GM19467 (cell line): ENCODE data around the gene RIC3.
"Not testable (repeated sequence)": the region's sequence is repeated elsewhere in the genome, so short reads cannot be mapped to it uniquely, and the experiment has no call there.

ENCODE experiments used
- ATAC-seq: cut with Tn5 transposase; IDR thresholded peaks from one replicate; pipeline ENCODE4 v1.9.1; 2021; ENCODE audit warnings: mild to moderate bottlenecking, moderate library complexity; ENCODE audit not compliant: unreplicated experiment

RIC3 gene

GRCh38 chr11:8192016-8192895 lies 23.4 kb upstream of the RIC3 start:
- no peak for ATAC-seq

- ATAC-seq = no peak
Observed at GRCh38 chr11:8190431-8190830, 21.6 kb upstream of the RIC3 start.

DNA sequence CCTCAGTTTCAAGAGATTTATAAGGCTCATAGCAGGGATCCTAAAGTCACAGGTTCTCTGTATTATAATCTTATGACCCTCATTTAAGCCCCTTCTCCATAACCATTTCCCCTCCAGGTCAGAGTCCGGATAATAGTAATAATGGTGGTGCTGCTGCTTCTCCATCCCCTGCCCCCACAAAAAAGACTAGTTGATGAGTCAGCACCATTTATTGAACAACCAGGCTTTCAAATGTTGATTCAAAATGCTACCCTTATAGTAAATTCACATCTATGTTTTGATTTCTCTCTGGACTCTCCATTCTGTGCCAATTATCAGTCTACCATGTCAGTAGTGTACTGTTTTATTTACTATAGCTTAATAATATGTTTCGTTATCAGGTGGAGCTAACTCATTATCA lies 17.6 kb upstream of the RIC3 start:
- ATAC-seq = no peak

DNA sequence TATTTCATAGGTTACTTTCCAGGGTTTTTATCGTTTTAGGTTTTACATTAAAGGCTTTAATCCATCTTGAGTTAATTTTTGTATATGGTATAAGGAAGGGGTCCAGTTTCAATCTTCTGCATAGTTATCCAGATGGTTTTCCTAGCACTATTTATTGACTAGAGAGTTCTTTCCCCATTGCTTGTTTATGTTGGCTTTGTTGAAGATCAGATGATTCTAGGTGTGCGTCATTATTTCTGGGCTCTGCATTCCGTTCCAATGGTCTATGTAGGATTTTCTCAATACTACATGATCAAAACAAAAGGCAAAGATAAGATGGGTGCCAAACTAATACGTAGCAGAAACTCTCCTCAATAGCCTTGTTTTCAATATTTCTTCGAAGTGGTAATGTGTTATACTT lies 14.3 kb upstream of the RIC3 start:
- no peak for ATAC-seq

DNA sequence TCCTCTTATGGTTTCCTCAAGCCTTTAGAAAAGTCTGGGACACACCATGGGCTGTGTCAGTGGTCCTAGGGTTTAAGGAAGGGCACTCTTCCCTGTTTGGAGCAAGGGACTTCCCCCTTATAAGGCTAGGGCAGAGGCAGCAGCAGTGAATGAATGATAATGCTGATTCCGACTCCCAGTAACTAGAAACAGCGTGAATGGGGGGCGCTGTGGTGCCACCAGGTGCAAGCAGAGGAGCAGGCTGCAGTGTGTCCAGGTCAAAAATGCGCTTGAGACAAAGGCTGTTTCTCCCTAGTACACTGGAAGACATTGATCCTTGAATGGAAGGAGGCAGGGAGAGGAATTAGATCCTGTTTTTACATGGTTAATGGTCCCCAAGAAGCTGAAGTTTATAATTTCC lies 11.6 kb upstream of the RIC3 start:
- no peak for ATAC-seq

DNA sequence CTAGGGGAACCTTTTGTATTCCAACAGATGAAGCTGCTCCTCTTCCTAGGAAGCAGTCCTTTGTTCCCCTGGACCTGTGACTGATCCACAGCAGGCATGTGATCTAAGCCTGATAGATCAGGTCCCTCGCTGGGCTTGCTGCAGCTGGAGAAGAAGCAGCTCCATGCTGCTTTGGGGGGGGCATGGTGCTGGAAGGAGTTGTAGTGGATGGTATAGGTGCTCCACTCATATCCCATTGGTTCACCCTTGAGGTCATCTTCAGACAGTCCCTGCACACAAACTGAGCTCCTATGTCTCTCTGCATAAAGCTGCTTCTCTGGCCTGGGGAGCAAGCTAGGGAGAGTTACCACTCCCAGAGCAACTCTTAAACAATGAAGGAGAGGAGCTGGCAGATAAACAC lies 9.5 kb upstream of the RIC3 start:
- ATAC-seq = no peak

DNA sequence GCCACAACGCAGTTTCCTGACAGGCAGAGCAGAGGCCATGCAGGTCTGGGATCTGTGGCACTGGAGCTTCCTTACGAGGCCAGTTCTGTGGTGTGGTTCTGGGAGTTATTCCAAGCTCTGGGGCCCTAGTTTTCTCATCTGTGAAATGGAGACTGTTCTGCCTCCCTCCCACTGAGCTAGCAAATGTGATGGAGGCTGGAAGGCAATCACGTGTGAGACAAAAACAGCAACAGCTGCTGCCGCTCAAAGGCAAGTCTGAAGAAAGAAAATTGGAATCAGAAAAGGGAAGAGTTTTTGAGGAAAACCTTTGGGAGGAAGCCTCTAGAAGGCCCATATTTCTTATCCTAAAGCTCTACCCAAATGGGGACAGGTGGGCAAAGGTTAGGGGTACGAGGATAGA lies 8.3 kb upstream of the RIC3 start:
- ATAC-seq = no peak

- ATAC-seq = no peak
Observed at GRCh38 chr11:8167796-8168195, 1.0 kb downstream of the RIC3 start.

DNA sequence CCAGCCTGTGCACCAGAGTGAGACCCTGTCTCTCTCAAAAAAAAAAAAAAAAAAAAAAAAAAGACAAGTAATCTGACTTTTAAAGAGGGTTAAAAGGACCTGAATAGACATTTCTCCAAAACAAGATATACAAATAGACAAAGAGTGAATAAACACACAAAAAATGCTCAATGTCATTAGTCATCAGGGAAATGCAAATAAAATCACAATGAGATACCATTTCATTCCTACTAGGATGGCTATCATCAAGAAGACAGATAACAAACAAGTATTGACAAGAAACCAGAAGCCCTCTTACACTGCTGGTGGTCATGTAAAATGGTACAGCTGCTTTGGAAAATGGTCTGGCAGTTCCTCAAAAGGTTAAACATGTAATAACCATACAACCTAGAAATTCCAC lies 4.1 kb downstream of the RIC3 start:
- ATAC-seq = no peak

DNA sequence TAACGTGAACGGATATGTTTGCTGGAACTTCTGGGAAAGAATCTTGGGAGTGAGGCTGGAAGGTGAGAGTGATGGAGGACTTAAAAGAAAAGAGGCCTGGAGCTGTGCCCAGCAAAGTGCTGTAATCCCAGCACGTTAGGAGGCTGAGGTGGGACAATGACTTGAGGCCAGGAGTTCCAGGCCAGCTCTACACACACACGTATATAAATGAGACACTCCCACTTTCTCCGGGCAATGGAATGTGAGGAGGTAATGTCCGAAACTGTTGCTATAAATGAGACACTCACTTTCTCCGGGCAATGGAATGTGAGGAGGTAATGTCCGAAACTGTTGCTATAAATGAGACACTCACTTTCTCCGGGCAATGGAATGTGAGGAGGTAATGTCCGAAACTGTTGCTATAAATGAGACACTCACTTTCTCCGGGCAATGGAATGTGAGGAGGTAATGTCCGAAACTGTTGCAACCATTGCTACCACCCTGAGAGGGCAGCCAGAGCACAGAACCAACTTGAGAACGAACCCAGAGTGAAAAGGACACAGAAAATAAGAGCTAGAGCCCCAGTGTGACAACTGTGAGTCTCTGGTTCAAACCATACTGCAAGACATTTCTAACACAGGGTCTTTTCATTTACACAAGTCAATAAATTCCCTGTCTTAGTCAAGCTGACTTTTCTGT lies 7.1 kb downstream of the RIC3 start:
- not testable (repeated sequence) for ATAC-seq

DNA sequence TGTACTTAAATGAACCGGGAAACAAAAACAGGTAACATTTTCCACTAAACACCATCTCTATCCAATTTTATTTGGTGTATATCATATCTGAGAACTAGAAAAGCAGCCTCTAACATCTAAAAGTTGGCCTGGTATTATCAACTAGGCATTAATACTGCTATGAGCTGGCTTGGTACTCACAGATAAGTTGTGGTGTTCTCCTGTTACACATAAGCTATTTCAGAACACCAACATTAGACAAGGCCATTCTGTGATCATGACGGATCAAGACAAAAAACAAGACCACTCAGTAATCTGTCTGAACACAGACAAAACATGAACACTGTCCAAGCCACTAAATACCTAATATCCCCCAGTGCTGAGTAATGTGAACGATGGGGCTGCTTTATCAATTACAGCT lies 11.9 kb downstream of the RIC3 start:
- no peak for ATAC-seq

DNA sequence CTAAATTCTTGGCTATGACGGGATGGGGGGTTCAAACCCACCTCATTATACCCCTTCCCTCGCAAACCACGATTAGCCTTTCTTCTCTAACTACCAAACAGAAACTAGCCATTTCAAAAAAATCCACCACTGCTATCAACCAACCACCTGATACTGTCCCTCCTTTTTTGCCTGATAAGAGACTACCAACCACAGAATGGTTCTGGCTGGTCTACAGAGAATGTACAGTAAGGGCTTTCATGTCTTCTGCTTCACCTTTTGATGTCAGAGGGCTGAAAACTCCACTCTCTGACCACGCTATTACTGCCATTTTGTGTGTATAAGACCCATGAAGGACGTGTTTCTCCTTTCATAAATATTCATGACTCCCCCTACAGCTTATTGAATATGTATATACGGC lies 19.1 kb downstream of the RIC3 start:
- no peak for ATAC-seq

- no peak for ATAC-seq
Observed at GRCh38 chr11:8138526-8138925, 30.3 kb downstream of the RIC3 start.

DNA sequence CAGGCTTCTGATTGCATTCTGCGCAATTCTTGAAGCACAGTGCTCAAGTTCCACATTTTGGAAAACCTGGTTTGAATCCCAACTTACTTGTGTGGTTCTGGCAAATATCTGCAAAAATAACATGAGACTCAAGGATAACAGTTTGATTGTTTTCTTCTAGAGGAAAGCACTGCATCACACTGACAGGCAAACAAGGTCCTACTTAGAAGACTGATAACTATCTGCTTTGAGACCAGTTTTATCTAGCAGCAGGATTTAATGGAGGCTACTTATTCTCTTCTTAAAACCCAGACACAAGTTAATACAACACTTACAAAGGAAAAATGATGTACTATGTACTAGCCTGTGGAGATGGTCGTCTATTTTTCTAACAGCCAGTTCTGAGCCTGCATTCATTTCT lies 41.4 kb downstream of the RIC3 start:
- ATAC-seq = no peak

DNA sequence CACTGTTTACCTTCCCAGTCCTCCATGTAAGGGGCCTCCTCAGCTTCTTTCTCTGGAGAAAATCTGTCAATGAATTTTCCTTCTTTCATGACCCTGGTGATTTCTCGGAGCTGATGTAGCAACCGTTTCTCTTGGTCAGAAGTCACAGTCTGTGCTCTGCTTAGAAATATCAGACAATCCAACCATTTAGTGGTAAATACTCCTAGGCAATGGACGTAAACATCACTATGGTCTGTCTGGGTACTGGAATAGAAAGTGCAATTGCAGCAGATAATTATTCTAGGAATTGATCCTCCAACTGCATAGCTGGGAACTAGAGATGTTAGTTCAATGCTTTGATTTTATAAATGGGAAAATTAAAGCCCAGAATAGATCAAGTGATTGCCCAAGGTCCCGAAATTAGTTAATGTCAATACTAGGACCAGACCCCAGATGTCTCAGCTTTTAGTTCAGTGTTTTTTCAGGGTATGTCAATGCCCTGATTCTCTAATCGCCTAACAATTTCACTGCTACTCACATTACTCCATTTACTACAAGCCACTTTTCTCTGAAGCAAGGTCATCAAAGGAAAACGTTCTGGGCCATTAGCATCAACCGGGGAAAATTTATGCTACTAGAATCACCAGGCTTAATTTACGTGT lies 42.1 kb downstream of the RIC3 start:
- no peak for ATAC-seq

- ATAC-seq = no peak
Observed at GRCh38 chr11:8122173-8122764, 46.6 kb downstream of the RIC3 start.

DNA sequence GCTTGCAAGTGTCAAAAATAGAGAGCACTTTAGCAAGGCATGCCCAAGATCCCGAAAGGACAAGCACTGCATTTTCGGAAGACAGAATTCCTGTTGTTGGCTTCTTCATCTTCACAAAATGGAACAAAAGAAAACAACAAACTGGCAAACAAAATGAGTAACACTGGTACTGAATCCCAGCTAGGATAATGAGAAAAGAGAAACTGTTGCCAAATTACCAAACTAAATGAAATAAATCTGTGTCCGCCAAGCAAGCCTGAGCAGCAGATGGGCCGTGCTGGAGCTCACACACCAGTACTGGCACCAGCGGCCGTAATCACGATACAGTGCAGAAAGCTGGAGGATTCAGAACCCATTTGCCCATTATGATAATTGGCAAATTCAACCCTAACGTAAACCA lies 57.2 kb downstream of the RIC3 start:
- no peak for ATAC-seq

- ATAC-seq = no peak
Observed at GRCh38 chr11:8110396-8110795, 58.4 kb downstream of the RIC3 start.

GRCh38 chr11:8109675-8110074 lies 59.1 kb downstream of the RIC3 start:
- ATAC-seq = no peak

GRCh38 chr11:8108421-8108820 lies 60.4 kb downstream of the RIC3 start:
- no peak for ATAC-seq

DNA sequence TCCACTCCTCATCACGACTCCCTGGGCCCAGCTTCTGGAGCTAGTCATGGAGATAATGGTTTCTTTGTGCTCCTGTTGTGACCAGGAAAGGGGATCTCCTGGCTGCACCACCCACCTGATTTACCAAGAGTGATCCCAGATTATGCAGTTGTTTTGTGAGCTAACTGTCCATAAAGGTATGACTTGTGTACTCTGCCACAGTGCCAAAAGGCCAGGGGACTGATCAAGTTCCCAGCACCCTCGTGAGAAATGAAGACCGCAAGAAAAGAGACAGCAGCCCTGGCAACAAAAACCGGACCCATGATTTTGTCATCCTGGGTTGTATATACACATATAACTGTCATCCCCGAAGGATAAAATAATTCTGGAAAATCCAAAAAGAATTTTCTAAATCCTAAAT lies 61.2 kb downstream of the RIC3 start:
- no peak for ATAC-seq

DNA sequence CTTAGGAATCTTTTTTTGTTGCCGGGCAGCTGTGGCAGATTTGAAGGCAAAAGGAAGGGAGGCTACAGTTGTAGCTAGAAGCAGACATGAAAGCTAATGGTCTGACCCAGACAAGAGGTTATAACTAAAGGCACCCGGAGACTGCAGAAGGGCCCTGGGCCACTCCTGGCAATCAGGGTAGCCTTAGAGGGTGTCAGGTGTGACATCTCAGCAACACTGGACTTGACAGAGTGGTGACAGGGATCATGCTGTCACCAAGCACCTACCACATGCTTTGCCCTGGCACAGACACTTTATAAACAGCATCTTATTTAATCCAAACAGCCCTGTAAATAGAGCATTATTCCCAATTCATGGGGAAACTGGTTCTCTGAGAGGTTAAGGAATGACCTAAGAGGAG lies 62.1 kb downstream of the RIC3 start:
- ATAC-seq = no peak
